Stimulated activated CD4-positive, alpha-beta T cell treated with anti-CD3 and anti-CD28 coated beads, Interleukin-2, amount 100 ng/mL, for 4 hours (primary cell): Measurements from ENCODE around the gene C5orf46.
"Not testable (repeated sequence)": the region's sequence is repeated elsewhere in the genome, so short reads cannot be mapped to it uniquely, and the experiment has no call there.

Source experiments
- DNase-seq: peaks from one replicate; pipeline ENCODE4 v3.0.0-alpha.2; 2020; ENCODE audit warnings: low read depth

Gene C5orf46

DNA sequence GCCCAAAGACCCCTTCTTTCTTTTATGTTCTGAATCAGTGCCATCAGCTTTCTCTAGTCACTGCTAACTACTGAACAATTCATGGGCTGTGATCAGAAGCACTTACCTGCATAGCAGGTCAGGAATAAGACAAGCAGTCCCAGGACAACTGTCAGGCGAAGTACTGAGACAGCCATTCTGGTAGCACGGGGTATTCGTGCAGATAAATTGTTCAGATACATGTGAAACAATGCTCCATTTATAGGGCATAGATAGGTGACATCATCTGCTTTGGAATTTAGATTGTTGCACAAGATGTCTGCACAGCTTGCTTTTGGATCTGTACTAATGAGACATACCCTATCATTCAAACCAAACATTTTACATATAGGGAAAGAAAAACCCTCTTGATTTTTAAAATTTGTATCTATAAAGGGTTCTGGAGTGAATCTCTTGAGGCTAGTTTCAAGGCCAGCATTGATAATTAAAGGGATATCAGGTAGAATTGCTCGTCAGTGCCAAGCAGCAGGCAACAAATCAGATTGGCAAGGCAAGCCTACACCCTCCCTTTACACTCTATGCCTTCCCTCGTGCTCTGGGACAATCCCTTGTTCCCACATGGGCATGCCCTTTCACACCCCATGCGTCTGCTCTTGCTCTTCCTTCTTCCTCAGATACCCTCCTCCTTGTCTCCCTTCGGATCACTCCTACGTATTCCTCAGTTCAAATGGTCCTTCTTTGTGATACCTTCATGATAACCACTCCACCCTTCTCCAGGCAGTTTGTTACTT lies at the start of gene C5orf46:
Gene C5orf46, minus strand, starts transcription at position 213 of the 770 bp plus-strand sequence. Its CDS starts 37 bp downstream, at position 176.
- no peak for DNase-seq

DNA sequence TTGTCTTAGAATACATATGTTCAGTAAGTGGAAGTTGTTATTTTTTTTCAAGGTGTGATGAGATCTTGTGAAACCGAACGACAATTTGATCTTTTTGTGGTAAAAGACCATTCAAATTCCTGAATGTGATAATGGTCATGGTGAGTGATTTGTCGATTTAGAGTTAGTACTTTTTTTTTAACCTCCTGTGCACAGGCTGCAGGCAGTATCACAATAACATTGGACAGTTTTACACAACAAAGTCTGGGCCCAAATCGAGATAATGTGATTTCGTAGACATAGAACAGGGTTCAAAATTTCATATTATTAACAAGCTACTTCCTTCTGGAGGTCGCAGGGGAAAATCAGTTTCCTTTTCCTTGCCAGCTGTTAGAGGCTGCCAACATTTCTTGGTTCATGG lies 48.6 kb upstream of the C5orf46 start:
- DNase-seq = no peak

DNA sequence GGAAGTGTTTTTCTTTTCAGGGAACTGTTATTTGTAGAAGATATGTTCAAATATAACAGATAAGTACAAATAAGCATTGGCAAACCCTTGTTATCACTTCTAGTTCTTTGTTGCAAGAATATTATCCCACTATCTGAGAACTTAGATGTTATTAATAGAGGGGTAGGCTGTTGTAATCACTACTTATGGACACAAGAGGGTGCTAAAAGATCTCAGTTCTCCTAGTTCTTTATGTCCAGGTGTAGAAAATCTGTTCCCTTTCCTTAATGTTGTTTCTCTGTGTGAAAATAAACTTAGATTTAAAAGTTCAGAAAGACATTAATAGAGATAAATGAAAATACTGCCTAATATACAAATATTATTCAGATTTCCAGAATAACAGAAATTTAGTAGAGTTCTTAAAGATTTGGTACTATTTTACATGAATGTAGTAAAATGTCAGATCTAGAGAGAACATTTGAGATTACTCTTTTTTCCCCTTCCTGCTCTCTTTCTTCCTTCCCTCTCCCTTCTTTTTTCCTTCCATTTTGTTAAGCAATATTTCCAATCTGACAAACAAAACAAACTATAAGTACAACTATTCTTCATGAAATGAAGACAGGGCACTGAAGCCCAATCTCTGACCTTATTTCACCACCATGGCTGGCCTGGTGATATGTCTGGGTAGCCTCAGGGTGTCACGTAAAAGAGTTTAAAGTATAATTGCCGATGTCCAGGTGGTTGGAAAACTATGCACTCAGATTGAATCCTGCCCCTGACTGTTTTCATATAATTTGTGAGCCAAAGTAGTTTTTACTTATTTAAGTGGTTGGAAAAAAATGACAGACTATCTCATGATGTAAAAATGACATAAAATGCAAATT lies 43.6 kb upstream of the C5orf46 start:
- no peak for DNase-seq

DNA sequence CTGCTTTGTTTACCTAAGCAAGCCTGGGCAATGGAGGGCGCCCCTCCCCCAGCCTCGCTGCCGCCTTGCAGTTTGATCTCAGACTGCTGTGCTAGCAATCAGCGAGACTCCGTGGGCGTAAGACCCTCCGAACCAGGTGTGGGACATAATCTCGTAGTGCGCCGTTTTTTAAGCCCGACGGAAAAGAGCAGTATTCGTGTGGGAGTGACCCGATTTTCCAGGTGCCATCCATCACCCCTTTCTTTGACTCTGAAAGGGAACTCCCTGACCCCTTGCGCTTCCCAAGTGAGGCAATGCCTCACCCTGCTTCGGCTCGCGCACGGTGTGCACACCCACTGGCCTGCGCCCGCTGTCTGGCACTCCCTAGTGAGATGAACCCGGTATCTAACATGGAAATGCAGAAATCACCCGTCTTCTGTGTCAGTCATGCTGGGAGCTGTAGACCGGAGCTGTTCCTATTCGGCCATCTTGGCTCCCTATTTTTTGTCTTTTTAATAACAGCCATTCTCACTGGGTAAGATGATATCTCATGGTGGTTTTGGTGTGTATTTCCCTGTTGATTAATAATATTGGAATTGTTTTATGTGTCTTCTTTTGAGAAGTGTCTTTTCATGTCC lies 40.4 kb upstream of the C5orf46 start:
- not testable (repeated sequence) for DNase-seq

DNA sequence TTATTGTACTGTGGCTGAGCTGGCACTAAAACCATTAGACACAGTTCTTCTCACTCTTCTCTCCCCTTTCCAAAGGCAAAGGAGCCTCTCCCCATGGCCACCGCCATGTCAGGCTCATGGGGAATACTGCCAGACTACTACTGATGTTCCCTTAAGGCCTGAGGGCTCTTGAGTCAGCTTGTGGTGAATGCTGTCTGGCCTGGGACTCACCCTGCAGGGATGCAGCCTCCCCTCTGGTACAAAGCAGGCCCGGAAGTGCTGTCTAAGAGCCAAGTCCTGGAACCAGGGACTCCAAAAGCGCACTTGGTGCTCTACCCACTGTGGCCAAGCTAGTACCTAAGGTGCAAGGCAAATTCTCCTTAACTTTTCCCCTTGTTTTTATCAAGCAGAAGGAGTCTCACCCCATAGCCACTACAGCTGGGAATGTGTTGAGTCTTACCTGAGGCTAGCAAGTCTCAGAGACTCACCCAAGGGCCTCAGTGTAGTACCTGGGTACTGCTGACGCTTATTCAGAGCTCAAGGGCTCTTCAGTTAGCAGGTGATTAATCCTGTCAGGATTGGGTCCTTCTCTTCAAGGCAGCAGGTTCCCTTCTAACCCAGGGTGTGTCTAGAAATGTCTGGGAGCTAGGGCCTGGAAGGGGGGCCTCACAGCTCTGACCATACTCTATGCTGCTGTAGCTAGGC lies 33.2 kb upstream of the C5orf46 start:
- no peak for DNase-seq

DNA sequence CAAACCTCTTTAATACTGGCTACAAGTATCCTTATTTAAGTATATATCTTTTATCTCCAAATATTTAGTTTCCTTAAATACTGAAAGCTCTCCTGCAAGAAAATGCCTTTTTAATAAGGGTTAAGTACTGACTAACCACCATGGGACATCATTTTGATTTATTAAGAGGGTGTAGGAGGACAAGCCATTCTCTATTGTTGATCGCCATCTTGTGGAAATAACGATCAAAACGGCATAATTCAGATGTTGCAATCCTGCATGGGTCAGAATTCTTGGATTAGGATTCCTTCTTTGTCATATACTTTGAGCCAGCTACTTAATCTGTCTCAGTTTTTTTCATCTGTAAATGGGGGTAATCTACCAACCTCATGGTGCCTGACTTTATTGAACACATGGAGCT lies 28.7 kb upstream of the C5orf46 start:
- no peak for DNase-seq

DNA sequence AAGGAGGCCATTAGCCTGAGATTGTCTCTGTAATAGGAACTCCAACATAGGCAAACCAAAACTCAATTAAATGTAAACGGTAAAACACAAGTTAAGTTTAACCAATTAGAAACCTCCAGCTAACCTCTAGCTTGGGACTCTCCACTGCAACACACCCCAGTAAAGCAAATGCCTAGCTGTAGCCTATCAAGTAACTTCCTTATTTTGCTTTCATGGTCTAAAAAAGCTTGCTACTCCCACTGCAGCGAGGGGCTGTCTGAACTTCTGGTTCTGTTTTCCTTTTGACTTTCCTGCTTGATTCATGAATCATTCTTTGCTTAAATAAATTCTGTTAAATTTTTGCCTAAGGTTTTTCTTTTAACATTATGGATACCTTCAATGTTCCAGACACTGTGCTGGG lies 24.4 kb upstream of the C5orf46 start:
- no peak for DNase-seq

DNA sequence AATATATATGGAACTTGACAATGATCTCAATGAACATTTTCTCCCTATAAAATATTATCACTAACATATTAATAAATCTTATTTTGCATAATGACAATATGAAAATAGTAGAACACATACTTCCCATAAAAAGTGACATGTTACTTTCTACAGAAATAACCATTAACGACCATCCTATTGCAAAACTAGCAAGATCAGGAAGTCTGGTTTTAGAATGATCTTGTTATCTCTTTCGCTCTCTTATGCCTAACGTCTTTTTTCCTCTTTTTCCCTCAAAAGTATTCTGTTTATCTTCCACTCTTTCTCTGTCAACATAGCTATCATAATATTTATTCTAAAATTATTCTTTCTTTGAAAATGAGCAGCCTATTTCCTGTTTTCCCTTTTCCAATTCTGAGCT lies 21.6 kb upstream of the C5orf46 start:
- DNase-seq = no peak

DNA sequence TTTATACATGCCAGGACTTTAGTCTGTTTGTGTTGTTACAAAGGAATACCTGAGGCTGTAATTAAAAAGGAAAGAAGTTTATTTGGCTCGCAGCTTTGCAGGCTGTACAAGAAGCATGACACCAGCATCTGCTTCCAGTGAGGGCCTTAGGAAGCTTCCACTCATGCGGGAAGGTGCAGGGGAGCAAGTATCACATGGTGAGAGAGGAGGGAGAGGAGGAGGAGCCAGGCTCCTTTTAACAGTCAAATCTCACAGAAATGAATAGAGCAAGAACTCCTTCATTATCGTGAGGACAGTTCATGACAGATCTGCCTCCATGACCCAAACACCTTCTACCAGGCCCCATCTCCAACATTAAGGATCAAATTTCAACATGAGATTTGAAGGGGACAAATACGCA lies 18.7 kb upstream of the C5orf46 start:
- DNase-seq = no peak

DNA sequence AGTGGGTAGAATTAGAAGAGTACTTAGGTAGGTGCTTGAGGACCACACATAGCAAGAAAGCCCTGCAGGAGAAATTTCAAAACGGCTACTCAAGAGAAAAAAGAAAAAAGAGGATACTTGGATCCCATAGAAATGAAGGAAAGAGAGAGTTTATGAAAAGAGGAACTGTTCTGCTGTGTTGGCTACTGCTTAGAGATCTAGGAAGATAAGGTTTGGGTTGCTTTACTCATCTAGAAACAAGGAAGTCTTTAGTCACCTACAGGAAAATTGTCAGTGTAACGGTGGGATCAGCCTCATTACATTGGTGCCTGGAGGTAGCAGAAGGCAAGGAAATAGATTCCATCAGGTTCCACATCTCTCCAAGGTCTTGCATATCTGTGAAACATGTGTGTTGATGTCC lies 14.8 kb upstream of the C5orf46 start:
- no peak for DNase-seq

DNA sequence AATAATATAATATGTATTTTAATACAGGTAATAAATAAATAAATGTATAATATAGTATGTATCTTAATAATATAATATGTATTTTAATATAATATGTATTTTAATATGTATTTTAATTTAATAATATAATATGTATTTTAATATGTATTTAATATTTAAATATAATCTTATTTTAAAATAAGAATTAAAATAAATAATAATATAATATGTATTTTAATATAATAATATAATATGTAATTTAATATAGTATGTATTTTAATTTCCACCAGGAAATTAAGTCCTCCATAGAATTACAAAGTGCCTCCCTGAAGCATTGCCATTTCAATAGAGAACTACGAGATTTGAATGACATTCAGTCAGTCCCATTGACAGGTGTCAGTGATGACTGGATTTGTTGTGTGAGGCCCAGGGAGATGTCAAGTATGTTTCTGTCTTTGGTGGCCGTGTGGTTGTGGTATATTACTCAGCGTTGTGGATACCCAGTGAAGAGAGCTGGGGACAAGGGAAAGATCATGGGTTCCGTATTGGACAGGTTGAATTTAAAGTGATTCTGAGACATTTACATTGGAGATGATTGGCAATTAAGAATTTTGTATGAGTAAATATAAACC lies 14.2 kb upstream of the C5orf46 start:
- no peak for DNase-seq

DNA sequence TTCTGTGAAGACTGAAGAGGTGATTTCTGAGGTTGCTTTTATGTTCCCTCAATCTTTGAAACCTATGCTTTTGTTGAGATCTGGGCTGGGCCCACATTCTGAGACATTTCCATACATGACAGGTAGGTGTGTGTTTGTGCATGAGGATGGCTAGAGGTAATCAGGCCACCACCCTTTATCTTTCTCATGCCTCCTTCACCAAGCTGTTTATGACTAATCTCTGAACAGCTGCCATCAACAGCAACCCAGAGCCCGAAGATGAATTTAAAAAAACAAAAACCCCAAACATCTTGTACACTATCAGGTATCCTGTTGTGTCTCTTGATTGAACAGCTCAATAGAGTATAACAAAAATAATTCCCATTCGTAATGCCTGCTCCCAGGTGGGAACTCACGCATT lies 12.6 kb upstream of the C5orf46 start:
- DNase-seq = no peak

DNA sequence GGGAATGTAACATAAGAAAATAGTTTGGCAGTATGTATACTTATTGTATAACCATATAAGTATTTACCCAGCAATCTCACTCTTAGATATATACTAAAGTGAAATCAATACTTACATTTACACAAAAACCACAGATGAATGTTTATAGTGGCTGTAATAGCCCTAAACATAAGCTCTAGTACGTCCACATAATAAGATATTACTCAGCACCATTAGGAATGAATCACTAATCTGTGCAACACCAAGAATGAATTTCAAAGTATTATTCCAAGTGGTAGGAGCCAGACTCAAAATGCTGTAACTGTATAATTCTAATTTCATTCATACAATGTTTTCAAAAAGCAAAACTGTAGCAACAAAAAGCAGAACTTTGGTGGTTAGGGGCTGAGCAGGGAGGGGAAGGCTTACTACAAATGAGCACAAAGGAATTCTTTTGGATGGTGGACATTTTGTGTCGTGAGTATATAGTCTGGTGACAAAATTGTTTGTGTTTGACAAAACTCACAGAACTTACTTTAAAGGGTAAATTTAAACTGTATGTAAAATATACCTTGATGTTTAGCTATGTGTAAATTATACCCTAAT lies 11.9 kb upstream of the C5orf46 start:
- DNase-seq = no peak

DNA sequence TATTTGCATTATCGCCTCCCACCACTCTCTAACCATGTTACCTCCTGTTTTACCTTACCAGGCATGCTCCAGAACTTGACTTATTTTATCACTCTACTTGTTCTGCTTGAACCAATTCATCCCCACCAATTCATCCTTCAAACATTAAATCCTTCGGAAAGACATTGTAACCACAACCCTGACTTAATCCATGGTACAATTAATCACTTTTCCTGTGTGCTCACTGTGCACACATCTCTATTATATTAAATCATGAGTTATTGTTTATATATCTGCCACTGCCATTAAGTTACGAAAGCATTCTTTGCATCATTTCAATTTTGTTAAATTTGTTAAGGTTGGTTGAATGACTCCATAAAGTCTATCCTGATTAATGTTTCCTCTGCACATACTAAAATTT lies 7.4 kb upstream of the C5orf46 start:
- no peak for DNase-seq

DNA sequence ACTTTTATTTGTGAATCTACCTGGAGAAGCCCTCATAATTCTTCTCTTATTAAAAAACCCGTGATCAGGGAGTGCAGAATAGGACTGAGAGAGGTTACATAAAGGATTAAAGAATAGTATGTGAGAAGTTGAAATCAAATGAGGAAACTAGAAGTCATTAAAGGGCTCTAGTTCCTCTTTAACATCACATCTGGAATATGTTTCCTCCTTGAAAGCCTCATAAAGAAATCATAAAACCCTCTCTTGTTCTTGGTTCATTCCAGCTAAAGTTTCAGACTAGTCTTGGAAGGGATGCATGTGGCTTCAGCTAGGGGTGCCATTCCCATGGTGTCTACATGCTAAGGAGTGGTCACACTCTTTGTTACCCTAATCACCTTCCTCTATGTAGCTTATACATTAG lies 5.7 kb upstream of the C5orf46 start:
- DNase-seq = no peak

DNA sequence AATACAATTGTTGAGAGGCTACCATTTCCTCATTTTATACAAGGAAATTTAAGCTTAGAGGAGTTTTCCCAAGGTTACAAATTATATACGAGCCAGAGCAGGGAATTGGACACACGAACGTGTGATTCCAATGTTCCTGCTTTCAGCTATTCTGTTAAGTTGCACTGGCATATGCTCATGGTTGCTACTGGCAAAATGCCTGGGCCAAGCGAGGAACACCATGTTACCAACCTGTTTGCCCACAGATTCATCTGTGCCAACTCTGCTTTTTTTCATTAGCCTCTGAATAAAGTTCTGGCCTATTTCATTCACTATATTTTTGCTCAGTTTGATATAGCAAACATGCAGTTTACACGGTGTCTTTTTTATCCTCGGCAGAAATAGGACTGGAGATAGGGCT lies 5.1 kb upstream of the C5orf46 start:
- no peak for DNase-seq

DNA sequence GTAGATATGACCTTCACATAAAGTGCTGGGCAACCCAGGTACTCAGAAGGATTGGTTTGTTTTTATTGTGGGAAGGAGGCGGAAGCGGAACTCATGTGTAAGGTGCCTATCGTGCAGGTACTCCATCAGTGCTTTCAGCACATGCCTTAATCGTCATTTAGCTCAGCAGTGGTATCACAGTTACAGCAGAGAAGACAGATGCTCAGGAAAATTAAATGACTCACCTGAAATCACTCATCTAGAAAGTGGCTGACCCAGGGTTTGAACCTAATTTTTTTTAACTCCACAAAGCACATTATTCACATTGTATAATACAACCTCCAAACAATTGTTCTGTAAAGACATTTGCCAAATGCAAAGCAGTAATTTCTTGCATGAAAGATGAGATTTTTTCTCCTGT lies 2.2 kb downstream of the C5orf46 start:
- no peak for DNase-seq

DNA sequence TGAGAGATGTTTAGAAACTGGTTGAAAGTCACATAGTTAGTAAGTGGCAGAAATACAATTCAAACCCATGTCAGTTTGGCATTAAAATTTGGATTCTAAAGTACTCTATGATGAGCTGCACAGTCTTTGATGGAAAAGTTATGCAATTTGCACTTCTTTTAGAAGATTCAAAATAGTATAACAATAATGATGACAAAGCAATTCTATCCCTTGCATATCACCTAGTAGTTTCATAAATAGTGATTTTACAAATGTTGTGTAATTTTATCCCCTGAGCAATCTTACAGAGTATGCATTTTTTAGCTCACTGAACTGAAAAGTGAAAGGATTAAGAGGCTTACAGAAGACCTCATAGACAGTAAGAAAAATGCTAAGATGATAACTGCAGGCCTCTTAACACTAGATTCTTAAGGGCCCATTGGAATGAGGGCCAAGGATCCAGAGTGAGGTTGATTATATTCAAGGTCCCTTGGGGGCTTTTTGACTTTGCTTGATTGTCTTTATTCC lies 3.7 kb downstream of the C5orf46 start:
- DNase-seq = no peak

DNA sequence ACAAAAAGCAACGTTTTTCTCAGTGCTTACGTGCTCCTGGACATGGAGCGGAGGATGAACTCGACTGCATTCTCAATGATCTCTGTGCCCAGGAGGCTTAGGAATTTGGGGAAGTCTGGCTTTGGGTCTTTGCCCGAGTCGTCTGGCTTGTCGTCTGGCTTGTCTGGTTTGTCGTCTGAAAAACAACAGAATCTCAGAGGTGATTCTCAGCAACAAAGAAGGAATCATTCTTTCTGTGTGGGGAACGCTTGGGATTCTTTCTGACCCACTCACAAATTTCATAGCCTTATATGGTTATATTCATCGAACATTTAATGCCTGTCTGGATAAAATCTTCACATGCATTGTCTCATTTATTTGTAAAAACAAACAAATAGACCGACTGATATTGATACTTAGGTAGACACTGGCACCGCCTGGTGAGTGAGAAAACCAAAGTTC lies 4.7 kb downstream of the C5orf46 start:
- no peak for DNase-seq

DNA sequence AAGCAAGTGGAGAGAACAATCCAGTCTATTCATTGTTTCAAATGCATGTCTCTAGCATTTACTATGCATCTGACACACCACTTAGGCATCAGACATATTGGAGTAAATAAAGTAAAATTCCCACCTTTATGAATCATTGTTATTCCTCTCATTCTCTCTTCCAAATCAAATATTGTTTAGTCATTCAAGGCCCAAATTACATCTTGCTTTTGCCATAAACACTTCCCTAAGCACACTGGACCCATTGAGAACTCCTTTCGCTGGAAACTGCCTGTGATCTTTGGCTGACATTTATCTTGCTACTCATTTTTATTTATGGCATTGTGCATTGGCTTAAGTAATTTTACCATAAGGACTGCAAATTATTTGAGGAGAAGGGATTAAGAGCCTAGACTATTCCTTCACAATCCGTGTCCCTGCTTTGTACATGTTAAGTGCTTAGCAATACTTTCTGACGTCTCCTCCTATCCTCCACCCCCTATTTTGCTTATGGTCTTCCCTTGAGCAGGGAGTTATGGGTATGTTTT lies 7.4 kb downstream of the C5orf46 start:
- no peak for DNase-seq

DNA sequence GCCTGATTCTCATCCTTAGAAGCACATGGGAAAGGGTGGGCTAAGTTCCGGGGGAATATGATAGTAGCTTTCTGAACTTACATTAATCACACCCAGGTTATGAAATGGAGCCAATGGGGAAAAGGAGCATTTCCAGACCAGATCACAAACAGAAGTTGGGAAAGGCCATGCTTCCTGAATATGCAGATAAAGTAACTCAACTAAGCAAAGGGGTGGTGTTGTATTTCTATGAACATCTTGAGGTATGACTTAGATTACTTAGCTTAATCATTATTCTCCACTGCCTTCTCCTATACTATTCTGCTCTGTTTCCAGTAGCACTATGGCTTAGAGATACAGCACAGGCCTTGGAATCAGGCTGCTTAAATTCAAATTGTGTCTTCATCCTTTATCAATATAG lies 10.5 kb downstream of the C5orf46 start:
- DNase-seq = no peak
